Stimulated activated CD4-positive, alpha-beta T cell treated with anti-CD3 and anti-CD28 coated beads, Interleukin-4, amount 100 ng/mL, for 24 hours (primary cell): ENCODE results near the gene RALA.
"Not testable (repeated sequence)": the region's sequence is repeated elsewhere in the genome, so short reads cannot be mapped to it uniquely, and the experiment has no call there.

Experiments used
- DNase-seq: peaks from one replicate; pipeline ENCODE4 v3.0.0-alpha.2; 2020

Gene RALA

DNA sequence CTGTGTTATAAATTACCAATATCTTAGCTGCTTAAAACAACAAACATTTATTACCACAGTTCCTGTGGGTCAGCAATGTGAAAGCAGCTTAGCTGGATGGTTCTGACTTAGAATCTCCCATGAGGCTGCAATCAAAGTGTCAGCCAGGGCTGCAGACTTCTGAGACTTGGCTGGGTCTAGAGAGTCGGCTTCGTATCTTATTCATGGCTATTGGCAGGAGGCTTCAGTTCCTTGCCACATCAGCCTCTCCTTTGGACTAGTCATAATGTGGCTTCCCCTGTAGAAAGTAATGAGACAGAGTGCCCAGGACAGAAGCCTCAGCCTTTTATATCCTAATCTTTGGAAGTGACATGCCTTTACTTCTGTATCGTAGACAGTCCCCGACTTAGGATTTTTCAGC lies 27.3 kb downstream of the RALA start:
- no peak for DNase-seq

DNA sequence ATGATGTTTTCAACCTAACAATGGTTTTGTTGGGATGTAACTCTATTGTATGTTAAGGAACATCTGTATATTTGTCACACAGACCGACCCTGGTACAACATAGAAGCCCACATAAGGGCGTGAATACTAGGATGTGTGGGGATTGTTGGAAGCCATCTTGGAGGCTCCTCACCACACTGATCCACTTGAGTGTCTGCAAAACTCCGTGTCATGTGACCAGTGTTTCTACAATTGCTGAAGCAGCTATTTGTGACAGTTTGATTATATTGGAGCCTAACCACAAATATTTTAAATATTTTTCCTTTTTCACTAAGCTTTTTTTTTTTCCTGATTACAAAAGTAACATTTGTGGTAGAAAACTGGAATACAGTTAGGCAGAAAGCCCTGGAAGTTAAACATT lies 27.9 kb downstream of the RALA start:
- DNase-seq = no peak

DNA sequence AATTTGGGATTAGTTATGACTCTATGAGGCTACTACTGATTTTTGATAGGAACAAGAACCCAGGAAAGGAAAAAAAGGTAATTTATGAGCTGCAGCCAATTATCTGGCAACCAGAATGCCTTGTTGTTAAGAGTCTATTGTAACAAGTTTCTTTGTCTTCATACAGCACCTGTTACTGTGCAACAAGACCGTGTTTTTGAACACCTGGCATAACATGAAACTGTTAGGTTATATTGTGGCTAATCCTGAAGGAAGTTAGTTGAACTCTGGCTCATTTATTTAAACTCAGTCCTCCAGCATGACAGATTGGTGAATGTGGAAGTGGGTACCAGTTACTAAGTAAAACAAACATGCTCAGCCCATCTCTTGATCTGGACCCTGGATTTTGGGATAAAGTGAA lies 33.0 kb downstream of the RALA start:
- DNase-seq = no peak

DNA sequence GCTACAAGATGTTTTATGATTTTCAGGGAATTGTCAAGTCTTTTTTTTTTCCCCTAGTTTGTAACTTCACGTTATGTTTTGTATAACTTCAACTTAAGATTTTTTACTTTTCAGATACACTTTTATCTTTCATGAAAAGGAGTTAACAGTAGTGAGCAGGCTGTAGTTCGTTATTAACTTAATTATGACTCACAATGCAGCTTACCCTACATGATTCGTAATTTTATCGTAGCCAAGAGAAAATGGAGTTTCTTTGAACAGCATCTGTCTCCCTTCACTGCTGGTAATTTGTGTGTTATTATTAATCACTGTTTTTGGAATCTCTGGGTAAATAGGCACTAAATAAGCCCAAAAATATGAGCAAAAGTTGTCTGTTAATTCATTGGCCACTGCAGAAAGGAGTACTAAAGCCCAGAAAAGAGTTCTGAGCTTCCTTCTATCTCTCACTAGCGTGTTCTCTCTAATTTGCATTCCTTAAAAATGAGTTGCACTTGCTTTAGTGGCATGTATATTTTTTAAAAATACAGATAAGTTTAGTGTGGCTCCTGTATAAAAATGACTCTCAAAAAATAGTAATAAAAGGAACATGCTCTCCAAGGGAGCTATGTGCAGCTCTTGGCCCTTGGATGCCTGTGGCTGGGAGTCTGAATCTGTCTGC lies 36.1 kb downstream of the RALA start:
- no peak for DNase-seq

DNA sequence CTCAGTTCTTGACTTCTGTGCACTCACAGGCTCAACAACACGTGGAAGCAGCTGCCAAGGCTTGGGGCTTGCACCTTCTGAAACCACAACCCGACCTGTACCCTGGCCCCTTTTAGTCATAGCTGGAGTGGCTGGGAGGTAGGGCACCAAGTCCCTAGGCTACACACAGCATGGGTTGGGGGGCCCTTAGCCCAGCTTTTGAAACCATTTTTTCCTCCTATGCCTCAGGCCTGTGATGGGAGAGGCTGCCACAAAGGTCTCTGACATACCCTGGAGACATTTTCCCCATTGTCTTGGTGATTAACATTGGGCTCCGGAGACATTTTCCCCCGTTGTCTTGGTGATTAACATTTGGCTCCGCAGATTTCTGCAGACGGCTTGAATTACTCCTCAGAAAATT lies 38.6 kb downstream of the RALA start:
- no peak for DNase-seq

DNA sequence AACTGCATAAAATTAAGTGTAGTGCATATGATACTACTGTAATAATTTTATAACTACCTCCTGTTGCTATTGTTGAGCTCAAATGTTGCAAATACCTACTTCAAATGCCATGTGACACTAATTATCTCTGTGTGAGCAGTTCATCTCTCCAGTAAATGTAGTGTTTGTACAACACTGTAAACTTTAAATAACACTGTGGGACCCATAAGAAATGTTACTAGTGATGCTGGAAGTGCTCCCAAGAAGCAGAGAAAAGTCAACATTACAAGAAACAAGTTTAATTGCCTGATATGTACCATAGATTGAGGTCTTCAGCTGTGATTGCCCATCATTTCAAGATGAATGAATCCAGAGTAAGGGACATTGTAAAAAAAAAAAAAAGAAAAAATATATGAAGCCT lies 39.9 kb downstream of the RALA start:
- no peak for DNase-seq

DNA sequence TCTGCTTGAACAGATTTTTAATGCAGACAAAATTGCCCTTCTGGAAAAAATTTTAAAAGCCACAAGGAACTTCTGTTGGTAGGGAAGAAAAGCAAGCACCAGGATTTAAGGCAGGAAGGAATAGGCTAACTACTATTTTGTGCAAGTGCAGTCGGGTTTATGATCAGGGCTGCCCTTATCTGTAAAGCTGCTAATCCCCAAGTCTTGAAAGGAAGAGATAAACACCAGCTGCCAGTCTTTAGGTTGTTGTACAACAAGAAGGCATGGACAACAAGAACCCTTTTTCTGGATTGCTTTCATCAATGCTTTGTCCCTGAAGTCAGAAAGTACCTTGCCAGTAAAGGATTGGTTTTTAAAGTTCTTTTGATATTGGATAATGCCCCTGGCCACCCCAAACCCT lies 40.7 kb downstream of the RALA start:
- no peak for DNase-seq

DNA sequence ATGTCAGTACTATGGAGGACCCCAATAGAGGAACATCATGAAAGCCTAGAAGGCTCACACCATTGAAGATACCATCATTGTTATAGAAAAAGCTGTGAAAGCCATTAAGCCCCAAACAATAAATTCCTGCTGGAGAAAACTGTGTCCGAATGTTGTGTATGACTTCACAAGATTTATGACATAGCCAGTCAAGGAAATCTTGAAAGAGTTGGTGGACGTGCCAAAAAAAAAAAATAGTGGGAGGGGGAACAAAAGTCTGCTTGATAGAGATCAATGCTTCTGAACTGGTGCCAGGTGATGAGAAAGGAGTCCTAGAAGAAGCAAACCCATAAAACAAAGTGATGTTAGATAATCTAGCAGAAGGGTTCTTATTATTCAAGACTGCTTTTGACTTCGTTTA lies 41.2 kb downstream of the RALA start:
- DNase-seq = no peak

DNA sequence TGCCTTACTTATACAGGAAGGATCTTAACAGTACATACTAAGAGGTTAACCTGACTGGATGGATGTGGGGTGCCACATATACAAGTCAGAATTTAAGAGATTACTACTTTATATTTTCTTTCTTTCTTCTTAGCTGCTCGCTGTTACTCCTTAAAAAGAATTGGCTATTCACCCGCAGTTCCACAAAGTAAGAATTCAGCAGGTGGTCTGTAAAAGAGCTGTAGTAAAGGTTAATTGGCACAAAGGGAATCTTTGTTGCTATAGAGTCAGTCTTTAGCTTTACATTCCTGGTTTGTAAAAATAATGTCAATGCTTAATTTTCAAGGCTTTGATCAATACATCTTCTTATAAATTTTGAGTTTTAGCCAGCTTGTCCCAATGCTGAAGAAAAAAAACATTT lies 43.2 kb downstream of the RALA start:
- DNase-seq = no peak

DNA sequence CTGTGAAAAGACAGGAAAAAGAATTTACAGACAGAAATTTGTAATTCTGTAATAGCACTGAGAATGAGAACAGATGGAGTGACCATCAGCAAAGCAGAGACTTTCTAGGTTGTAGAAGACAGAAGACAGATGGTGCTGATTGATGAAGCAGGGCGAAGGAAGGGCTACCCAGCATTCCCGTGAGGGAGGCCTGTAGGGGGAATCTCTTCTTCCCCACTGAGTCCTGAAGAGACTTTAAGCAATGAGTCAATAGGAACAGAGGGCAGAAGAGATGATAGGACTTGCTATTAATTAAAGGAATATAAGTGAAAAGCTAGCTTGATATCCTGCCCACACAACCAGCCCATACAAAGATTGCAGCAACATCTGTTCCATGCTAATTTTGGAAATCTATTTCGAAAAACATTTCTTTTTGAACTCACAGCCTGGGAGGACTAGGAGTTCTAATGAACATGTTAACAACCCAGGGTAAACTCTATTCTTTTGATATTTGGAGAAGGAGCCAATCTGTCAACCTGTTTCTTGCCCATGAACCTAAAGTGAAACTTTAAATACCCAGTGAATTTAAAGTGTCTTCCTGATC lies 44.1 kb downstream of the RALA start:
- no peak for DNase-seq

DNA sequence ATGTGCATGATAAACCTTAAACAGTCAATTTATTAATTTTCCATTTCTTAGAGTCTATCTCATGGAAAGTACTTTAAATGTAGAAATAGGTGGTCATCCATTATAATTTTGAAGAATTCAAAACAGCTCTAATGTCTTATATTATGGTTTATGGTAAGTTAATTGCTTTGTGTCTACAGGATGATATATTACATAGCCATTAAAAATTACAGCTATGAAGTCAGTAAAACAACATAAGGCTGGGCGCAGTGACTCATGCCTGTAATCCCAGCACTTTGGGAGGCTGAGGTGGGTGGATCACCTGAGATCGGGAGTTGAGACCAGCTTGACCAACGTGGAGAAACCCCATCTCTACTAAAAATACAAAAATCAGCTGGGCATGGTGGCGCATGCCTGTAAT lies 44.9 kb downstream of the RALA start:
- DNase-seq = not testable (repeated sequence)

DNA sequence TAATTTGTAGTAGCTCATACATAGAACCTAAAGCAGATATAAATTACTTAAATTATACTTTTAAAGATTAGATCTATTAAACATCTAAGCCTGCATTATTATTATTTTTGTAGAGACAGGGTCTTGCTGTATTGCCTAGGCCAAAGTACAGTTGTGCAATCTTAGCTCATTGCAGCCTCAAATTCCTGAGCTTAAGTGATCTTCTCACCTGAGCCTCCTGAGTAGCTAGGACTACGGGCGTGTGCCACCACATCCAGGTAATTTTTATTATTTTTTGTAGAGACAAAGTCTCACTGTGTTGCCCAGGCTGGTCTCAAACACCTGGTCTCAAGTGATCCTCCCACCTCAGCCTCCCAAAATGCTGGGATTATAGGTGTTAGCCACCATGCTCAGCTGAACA lies 46.7 kb downstream of the RALA start:
- no peak for DNase-seq

DNA sequence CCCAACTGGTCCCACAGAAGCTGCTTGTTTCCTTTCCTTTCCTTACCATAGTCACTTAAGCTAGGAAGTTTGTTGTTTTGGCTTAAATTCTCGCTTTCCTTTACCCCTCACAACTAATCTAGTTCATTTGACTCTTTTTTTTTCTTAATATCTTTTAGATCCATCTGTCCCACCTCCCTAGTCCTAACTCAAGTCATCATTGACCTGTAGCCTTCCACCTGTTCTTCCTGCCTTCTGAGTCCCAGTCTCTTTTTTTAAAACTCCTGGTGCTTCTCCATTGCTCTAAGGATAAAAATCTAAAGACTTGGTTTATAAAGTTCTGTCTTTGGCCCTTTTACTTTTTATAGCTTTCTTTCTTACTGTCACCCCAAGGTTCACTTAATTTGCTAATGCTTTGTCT lies 47.6 kb downstream of the RALA start:
- DNase-seq = no peak

DNA sequence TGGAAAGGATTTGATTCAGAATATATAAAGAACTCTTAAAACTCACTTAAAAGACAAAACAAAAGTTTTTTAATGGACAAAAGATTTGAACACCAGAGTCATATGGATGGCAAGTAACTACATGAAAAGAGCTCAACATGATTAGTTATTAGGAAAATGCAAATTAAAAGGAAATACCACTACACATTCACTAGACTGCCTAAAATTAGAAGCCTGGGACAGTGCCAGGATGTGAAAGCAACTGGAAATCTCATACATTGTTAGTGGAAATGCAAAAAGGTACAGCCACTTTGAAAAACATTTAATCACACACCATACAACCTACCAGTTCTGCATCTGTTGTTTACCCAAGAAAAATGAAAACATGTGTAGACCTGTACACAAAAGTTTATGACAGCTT lies 48.8 kb downstream of the RALA start:
- no peak for DNase-seq

DNA sequence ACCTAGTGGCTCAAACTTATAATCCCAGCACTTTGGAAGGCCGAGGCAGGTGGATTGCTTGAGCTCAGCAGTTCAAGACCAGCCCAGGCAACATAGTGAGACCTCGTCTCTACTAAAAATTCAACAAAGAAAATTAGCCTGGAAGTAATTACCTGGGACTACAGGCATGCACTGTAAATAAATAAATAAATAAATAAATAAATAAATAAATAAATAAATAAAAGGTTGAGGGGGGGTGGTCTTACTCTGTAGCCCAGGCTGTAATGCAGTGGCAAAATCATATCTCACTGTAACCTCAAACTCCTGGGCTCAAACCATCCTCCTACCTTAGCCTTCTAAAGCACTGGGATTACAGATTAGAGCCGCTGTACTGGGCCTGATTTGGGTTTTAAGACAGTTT lies 50.5 kb downstream of the RALA start:
- no peak for DNase-seq

DNA sequence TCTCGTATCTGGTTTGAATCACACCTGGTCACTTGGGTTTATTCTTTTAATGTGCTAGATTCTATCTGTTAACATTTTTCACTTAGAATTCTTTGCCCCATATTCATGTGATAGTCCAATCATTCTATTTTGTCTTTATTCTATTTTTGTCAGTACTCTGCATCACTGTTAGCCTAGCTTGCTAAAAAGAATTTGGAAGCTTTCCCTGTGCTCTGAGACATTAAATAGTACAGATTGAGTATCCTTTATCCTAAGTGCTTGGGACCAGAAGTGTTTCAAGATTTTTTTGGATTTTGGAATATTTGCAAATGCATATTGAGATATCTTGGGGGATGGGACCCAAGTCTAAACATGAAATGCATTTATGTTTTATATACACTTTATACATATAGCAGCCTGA lies 51.0 kb downstream of the RALA start:
- DNase-seq = no peak

DNA sequence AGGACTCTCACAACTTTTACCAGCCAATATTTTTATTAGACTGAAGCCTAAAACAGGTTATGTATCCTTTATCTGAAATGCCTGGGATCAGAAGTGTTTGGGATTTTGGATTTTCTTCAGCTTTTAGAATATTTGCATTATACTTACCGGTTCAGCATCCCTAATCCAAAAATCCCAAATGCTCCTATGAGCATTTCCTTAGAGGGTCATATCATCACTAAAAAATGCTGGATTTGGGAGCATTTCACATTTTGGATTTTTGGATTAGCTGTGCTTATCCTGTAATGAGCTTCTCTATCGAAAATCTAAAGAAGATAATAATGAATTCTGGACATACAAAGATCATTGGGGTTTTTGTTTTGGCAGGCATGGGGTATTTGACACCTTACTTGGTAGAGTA lies 53.0 kb downstream of the RALA start:
- no peak for DNase-seq

DNA sequence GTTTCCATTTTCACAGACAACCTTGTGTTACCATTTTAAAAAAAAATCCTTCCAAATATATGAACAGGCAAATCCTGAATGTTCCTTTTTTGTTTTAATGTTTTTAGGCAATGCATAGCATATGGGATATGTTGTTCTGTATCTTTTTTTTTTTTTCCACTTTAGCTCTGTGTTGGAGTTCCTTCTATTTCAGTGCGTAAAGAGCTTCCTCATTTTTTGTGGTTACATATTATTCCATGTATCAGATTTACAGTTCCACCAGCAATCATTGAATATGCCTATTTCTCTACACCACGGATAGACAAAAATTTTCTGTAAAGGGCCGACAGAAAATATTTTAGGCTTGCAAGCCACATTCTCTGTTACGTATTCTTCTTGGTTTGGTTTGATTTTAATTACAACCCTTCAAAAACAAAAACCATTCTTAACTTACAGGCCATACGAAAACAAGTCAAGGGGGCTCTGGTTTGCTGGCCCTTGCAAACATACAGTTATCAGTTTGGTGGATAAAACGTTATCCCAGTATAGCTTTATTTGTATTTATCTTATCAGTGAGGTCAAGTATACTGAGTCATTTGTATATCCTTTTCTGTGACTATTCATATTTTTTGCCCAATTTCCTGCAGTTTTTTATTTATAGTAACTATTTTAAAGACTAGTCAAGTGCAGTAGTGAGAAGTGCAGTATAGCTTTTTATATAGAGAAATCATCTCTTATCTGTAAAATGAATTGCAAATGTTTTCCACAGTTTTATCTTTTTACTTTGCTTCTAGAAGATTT lies 55.7 kb downstream of the RALA start:
- DNase-seq = no peak

DNA sequence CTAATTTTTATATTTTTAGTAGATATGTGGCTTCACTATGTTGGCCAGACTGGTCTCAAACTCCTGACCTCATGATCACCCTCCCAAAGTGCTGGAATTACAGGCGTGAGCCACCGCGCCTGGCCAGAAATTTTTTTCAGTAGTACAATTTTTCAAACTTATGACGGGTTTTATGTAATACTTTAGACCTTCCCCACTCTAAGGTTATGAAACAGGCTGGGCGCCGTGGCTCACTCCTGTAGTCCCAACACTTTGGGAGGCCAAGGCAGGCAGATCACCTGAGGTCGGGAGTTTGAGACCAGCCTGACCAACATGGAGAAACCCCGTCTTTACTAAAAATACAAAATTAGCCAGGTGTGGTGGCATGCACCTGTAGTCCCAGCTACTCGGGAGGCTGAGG lies 56.5 kb downstream of the RALA start:
- not testable (repeated sequence) for DNase-seq

DNA sequence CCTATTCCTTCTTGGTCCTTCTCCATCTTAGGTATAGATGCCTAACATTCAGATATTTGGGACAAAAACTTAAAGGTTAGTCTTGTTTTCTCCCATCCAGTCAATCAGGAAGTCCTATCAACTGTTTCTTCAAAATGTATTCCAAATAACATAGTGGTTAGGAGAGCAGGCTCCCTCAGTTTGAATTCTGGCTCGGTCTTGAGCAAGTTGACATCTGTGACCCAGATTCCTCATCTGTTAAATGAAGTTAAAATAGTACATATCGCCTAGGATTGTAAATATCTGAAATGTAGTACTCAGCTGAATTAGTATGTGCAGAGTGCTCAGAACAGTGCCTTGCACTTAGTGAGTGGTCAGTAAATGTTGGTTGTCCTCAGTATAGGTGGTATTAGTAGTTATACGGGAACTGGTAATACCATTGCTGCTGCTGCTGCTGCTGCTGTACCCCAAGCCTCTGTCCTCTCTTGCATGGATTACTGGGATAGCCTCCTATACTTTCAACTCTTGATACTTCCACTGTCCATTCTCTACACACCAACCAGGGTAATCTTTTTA lies 58.6 kb downstream of the RALA start:
- DNase-seq = no peak

DNA sequence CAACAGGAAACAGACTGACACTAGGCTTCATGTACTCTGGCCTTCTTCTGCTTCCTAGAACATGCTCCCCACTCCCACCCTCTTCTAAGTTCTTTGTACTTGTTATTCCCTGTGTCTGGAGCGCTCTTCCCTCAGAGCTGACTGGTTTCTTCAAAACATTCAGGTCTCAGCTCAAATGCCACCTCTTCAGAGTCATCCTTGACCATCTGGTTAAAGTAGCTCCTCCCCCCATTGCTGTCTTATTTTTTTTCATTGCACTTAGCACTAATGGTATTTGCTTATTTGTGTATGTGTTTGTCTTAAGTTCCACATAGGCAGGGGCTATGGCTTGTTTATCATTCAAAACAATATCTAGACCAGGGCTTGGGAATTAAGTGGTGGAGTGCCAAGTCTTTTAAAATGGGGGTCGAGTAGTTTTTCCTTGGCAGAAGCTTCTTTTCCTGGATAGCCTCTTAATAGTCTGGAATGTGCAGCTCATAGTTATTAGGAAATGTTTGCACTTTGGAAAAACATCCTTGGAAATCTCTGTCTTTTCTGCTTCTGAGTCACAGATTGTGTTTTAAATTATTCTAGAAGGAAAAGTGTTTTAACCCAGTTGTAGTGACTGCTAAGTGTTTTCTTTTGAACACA lies 60.0 kb downstream of the RALA start:
- no peak for DNase-seq

DNA sequence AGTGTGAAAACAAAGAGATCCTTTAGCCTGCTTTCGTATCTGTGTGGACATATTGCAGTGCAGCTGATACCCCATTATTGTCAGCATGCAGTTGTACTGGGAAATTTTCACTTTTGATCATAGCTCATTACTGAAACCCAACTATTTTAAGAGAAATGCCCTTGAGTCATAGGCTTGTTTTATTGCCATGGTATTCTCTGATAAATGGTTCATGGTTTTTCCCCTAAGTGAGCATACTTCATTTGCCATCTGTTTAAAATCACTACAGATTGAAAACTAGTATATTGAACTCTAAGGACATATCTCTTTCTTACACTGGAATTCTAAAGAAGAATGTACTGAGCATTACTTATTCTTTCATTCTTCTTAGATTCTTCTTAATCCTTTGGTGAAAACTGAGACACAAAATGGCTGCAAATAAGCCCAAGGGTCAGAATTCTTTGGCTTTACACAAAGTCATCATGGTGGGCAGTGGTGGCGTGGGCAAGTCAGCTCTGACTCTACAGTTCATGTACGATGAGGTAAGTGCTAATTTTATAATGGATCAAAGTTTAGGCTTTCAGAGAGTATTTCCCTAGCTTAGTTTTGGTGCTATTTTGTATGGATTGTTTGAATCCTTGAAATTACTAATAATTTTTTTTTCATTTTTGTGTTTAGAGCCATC lies 63.0 kb downstream of the RALA start:
- DNase-seq = no peak
